RWPE1 (cell line): ENCODE data around the gene CHRNA4.

Experiments
- CTCF ChIA-PET: fragments of 350-600 bp; sonication (Branson Sonifier 250); formaldehyde crosslinking; extraction: SDS; loops from one replicate; lab custom pipeline; 2021; lab: Yijun Ruan, JAX
- POLR2A ChIA-PET: fragments of 400-600 bp; formaldehyde crosslinking; extraction: SDS; loops from one replicate; lab custom pipeline; 2020; ENCODE audit warnings: antibody characterized with exemption; ENCODE audit not compliant: low non-redundant PET; lab: Yijun Ruan, JAX
- DNase-seq: peaks from one replicate; pipeline ENCODE4 v3.0.0; 2012; ENCODE audit warnings: low spot score
- H3K27ac ChIP-seq: fragments of 450-650 bp; 2 replicates; pipeline ENCODE4 v1.5.1; 2017
- TF ChIP-seq, protein P1 (sequence below): fragments of 450-650 bp; conservative IDR thresholded peaks from 2 replicates; pipeline ENCODE4 v1.5.1; 2017; ENCODE audit warnings: low read depth, mild to moderate bottlenecking

The CHRNA4 gene

DNA sequence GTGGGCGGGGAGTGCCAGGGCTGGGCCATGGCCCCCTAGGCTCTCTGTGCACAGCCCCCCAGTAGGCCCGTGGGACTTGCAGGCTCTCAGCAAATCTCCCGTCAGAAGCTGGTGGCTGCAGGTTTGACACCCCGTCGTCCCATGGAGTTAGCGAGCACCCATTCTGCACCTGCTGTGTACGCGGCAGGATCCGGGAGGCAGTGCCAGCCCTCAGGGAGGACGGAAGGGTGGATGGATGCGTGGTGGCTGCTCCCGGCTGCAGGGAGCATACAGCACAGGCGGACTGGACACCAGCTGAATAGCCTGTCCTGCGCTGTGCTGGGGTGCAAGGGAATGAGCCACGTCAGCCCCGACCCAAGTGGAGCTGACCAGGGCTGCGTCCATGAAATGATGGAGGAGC lies 32.4 kb upstream of the CHRNA4 start:
- no peak overlapping the region for H3K27ac ChIP-seq
- DNase-seq = no peak
- CTCF ChIA-PET = interaction anchor here (0.6 to 1.0 kb wide), 4 partner anchors 11 to 1255 kb away, joined by 3 to 5 read pairs (median 3); no protein-coding TSS in a partner anchor
- POLR2A ChIA-PET = no interaction called here
- TF ChIP-seq, protein P1, sequence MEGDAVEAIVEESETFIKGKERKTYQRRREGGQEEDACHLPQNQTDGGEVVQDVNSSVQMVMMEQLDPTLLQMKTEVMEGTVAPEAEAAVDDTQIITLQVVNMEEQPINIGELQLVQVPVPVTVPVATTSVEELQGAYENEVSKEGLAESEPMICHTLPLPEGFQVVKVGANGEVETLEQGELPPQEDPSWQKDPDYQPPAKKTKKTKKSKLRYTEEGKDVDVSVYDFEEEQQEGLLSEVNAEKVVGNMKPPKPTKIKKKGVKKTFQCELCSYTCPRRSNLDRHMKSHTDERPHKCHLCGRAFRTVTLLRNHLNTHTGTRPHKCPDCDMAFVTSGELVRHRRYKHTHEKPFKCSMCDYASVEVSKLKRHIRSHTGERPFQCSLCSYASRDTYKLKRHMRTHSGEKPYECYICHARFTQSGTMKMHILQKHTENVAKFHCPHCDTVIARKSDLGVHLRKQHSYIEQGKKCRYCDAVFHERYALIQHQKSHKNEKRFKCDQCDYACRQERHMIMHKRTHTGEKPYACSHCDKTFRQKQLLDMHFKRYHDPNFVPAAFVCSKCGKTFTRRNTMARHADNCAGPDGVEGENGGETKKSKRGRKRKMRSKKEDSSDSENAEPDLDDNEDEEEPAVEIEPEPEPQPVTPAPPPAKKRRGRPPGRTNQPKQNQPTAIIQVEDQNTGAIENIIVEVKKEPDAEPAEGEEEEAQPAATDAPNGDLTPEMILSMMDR = no peak

DNA sequence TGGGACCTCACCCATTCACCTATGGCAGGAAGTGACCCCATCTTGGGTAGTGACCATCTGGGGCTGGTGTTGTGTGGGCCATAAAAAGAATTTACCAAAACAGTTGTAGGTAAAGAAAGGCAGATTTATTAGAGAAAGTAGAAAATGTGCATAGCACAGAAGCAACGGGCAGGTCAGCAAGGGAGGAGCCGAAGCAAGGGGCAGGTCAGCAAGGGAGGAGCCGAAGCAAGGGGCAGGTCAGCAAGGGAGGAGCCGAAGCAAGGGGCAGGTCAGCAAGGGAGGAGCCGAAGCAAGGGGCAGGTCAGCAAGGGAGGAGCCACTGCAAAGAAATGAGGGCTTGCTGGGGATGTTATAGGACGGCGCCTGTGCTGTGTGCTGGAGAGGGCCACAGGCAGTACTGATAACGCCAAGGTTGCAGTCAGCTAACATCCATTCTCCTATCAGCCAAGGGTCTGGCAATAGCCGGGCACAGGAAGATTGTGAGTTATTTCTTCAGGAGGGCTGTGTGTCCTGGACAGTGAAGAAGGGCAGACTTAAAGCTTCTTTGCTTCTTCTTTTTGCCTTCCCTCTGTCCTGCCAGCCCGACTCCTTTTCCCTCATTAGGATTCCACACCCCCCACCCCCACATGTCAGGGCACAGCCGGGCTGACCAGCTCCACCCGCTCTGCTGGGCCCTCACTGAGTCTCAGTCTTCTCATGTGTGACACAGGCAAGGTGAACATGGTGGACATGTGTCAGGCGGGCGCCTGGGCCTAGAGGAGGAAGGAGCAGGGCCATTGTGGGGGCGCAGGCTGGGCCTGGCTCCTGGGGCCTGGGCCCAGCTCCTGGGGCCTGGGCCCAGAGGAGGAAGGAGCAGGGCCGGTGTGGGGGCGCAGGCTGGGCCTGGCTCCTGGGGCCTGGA lies 31.6 kb upstream of the CHRNA4 start:
- ChIA-PET CTCF (interaction anchor here (0.6 kb wide), 1 partner anchor 11 kb away, joined by 5 read pairs; no protein-coding TSS in a partner anchor), POLR2A (no interaction called here)
- no peak overlapping the region for H3K27ac ChIP-seq
- TF ChIP-seq, protein P1 = no peak
- no peak for DNase-seq

DNA sequence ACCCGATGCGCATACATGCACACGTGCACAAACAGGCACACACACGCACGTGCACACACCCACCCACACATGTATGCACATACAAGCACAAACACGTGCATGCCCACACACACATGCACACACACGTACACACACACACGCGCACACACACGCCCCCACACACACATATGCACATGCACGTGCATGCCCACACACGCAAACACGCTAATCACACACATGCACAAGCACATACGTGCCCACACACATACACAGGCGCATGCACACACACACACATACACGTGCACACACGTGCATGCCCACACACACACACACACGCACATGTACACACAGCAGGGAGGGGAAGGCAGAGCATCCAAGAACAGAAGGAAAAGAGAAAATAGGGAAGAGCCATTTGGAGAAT lies 26.8 kb upstream of the CHRNA4 start:
- TF ChIP-seq, protein P1 = no peak
- no peak for DNase-seq
- CTCF ChIA-PET = no interaction called here
- no peak overlapping the region for H3K27ac ChIP-seq
- POLR2A ChIA-PET = no interaction called here

DNA sequence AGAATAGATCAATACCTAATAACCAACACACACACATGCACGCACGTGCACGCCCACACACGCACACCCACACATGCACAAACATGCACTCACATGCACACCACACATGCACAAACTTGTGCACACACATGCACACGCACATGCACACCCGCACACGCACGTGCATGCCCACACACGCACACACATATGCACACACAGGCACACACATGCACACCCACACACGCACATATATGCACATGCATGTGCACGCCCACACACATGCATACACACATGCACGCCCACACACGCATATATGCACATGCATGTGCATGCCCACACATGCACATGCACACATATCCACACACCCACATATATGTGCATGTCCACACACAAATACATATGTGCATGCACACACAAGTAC lies 26.2 kb upstream of the CHRNA4 start:
- POLR2A ChIA-PET = no interaction called here
- CTCF ChIA-PET = no interaction called here
- TF ChIP-seq, protein P1 = no peak
- no peak overlapping the region for H3K27ac ChIP-seq
- no peak for DNase-seq

DNA sequence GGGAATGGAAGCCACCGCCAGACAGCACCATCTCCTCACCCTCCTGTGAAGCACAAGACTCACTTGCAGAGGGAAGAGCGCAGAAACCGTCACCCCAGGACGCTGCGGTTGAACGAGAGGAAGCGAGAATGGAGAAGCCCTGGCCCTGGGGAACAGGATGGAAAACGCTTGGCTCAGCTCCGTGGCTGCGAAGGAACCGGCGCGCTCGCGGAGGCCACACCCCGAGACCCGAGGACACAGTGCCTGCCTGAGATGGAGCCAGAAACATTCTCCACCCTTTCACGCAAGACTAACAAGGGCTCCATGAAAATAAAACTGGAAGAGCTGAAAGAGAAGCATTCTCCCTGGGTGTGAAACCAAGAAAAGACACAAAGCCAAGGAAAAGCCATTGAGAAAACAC lies 25.3 kb upstream of the CHRNA4 start:
- ChIA-PET CTCF (no interaction called here), POLR2A (interaction anchor here (0.6 kb wide), 1 partner anchor 61 kb away, joined by 3 read pairs; no protein-coding TSS in a partner anchor)
- TF ChIP-seq, protein P1 = no peak
- H3K27ac ChIP-seq = no peak overlapping the region
- no peak for DNase-seq

DNA sequence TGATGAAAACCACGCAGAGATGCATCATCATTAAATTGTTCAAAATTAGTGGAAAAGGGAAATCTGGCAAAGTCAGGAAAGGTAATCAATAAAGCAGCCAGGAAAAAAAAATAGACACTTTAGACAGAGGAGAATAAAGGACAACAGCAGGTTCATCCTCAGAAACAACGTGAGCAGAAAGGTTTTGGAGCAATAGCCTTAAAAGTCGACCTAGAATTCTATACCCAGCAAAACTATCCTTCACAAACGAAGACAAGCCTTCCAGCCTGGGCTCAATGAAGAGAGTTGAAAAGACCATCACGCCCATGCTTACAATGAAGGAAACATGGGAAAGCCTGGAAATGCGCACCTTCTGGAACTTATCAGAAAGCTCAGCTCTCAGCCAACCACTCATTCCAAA lies 24.7 kb upstream of the CHRNA4 start:
- H3K27ac ChIP-seq = no peak overlapping the region
- no peak for DNase-seq
- TF ChIP-seq, protein P1 = no peak
- ChIA-PET POLR2A (interaction anchor here (0.6 kb wide), 1 partner anchor 61 kb away, joined by 3 read pairs; no protein-coding TSS in a partner anchor), CTCF (no interaction called here)
